Limb (tissue), 2 donors: Measurements from ENCODE around the gene RPL21.
"Not testable (repeated sequence)": the region's sequence is repeated elsewhere in the genome, so short reads cannot be mapped to it uniquely, and the experiment has no call there.

Experiments used
- DNase-seq, 2 donors: peaks; one replicate each; pipeline ENCODE4 v3.0.0-alpha.2; 2016; ENCODE audit errors: extremely low spot score in 2 of 2

RPL21 gene

GRCh38 chr13:27289011-27289665 lies 37.8 kb downstream of the RPL21 start:
- no peak for DNase-seq

- no peak for DNase-seq
Observed at GRCh38 chr13:27290715-27291114, 39.4 kb downstream of the RPL21 start.

GRCh38 chr13:27291967-27292366 lies 40.6 kb downstream of the RPL21 start:
- DNase-seq: not testable (repeated sequence)

GRCh38 chr13:27293076-27293691 lies 41.8 kb downstream of the RPL21 start:
- no peak for DNase-seq

- no peak for DNase-seq
Observed at GRCh38 chr13:27293873-27294515, 42.6 kb downstream of the RPL21 start.

GRCh38 chr13:27295096-27295495 lies 43.7 kb downstream of the RPL21 start:
- DNase-seq: no peak

GRCh38 chr13:27295660-27296059 lies 44.3 kb downstream of the RPL21 start:
- no peak for DNase-seq

GRCh38 chr13:27296496-27296895 lies 45.1 kb downstream of the RPL21 start:
- DNase-seq: no peak

- DNase-seq: no peak
Observed at GRCh38 chr13:27298849-27299248, 47.5 kb downstream of the RPL21 start.

GRCh38 chr13:27300406-27300805 lies 49.0 kb downstream of the RPL21 start:
- DNase-seq: not testable (repeated sequence)

- no peak for DNase-seq
Observed at GRCh38 chr13:27300941-27301586, 49.7 kb downstream of the RPL21 start.

- no peak for DNase-seq
Observed at GRCh38 chr13:27302643-27303262, 51.4 kb downstream of the RPL21 start.

- no peak for DNase-seq
Observed at GRCh38 chr13:27304099-27304498, 52.7 kb downstream of the RPL21 start.

GRCh38 chr13:27304611-27305010 lies 53.3 kb downstream of the RPL21 start:
- no peak for DNase-seq
